Tongue (tissue), 2 donors: Measurements from ENCODE around the gene HIF1A. TPM values are rescaled to one million over a fixed set of nuclear protein-coding genes. Genes with fewer than 3 reads are reported as not detected.
A peak's percentile ranks its signal among the peaks of the same experiment; 100 is the strongest.
"Not testable (repeated sequence)": the region's sequence is repeated elsewhere in the genome, so short reads cannot be mapped to it uniquely, and the experiment has no call there.

Experiments used
- DNase-seq: peaks from one replicate; pipeline ENCODE4 v3.0.0-alpha.2; 2015
- total RNA-seq: library from RNA; depleted of rRNA; stranded (reverse); fragments of >200 nt; gene quantifications from one replicate; pipeline ENCODE4 v1.2.3, GENCODE V29; 2014

Gene HIF1A
- total RNA-seq, 1 donor from 2014 or later = 93.0 TPM

DNA sequence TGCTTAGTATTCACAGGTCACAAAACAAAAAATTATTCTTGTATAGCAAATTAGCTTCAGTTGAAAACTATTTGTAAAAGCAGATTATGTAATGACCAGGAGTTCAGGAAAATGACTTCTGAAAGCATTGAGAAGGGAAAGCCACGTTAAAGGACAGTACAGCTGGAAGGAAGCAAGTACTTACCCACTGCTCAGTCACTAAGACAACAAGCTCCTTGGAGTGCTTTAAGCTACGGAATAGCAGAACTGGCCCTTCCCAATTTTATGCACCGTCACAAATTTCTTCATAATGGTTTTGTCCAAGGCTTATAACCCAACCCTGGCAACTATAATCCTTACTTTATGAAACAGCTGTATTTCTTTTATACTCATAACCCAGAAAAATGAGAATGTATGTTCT is 54.0 kb downstream of the HIF1A start:
- DNase-seq = peak; percentile 11

DNA sequence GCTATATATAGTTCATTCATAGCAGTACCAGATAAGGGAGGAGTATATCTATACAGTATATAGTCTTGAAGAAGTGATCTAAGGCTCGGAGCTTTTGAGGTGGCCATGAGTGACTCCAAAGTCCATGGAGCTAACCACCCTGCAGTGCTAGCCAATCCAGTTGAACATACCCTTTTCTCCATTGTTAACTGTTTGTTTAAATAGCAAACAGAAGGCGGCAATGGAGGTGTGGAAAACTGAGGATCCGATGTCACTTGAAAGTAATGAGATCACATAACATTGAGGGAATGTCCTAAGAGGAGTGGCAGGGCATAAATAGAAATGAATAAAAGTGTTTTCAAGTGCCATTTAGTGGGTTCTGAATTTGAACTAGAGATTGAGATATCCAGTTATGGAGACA is 54.6 kb downstream of the HIF1A start:
- peak; percentile 38 for DNase-seq

DNA sequence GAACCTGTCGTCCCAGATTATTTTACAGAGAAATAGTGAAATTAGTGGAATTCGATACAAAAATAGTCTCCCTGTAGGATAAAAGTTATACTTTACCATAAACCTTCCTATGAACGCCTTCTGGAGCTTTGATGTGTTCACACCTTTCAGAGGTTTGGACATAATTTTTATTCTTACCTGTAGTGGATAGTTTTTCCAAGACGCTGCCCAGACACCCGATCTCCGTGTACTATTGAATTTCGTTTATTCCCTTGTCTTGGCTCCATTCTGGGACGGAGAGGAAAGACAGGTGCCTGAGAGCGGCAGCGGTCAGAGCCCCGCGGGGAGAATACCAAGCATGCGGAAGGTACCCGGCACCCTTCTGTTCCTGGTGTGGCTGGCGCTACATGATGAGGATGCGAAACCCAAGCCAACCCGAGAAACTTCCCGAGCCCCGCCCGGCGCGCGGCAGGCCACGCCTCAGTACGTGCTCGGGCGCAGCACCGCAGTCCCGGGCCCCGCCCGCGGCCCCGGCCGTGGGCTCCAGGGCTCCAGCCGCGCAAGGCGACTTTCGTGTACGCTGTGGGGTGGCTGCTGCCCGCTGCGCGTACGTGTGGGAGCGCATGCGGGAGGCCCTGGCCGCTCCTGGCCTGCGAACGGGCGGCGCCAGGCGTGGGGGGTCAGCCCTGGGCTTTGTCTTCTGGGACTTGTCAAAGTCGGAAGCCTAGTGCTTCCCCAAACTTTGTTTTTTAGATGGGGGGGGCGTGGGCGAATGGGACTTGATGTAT is 55.6 kb downstream of the HIF1A start:
- peak; percentile 89 for DNase-seq

DNA sequence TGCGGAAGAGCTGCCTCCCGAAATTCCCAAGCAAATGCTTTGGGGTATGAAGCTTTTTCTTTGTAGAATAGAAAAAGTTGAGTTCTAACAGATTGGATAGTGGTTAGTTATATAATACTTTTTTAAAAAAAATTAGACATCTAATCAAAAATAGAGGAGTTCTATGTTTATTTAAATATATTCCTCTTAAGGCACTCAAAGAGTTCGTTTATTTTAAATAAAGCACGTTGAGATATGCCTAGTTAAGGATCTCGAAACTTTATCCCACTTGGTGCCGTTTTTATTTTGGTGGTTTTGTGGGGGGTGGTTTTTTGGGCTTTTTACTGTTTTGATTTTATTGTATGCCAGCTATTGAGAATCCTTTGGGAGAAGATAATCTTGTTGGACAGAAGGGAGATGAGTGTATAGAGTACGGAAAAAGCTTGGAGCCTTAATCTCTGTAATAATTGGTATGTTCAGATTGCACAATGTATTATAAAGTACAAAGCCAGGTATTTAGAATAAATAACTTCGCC is 56.2 kb downstream of the HIF1A start:
- no peak for DNase-seq

DNA sequence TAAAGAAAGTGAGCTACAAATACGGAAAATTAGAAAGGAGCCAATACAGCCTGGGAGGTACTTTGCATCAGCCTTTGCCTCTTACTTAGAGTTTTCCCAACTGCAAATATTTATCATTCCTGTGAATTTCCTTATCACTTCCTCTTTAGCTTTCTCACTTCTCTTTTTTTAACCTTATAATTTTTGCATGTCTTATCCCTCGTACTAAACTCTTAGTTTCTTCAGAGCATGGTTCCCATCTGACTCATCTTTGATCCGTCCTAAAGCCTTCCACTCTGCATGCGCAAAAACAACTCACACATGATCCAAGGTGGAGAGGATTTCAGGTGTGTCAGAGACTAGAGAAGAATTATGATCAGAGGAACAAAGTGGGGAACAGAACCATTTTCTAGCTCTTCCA is 57.3 kb downstream of the HIF1A start:
- no peak for DNase-seq

DNA sequence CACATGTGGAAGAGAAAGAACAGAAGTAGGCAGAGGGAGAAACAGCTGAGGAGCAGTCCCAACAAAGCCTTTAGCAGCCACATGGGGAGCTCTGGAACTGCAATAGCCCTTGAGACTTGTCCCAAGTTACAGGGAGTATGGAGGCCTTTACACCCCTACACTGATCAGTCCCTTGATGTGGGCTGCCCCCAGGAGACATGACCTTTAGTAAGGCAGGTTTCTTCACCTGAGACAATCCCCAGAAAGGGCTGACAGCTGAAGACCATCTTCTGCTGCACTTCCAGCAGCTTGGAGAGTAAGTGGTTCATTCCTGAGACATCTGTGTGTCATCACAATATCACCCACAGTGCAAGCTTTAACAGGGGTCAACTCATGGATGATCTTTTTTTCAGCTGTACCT is 58.3 kb downstream of the HIF1A start:
- DNase-seq = no peak

DNA sequence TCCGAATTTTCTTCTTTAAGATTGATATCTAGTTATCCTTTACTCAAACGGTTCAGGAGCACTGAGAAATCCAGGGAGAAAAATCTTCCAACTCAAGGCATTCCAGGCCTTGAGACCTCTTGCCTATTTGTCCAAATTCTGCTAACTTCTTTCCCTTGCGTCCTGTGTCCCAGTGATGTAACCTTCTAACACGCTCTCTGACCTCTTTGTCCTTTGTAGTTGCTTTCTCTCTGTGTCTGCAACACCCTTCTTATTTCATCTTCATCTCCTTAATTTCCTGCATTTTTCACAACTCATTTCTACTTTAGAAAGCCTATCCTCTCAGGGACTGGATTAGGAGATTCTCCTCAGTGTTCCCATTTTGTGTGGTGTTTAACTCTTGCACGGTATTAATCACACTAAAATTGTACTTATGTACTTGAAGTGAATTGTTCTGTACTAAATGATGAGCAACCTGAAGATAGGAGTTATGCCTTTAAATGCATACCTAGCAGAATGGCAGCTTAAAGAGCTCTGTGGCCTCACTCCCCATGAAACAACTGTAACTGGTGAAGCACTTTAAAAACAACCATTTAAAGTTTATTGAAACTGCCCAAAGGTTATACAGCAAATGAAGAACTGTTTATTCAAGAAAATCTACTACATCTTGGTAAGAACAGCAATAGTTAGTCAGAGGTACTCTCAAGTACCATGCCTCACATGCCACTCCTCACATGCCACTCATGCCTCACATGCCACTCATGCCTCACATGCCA is 59.5 kb downstream of the HIF1A start:
- DNase-seq = no peak

DNA sequence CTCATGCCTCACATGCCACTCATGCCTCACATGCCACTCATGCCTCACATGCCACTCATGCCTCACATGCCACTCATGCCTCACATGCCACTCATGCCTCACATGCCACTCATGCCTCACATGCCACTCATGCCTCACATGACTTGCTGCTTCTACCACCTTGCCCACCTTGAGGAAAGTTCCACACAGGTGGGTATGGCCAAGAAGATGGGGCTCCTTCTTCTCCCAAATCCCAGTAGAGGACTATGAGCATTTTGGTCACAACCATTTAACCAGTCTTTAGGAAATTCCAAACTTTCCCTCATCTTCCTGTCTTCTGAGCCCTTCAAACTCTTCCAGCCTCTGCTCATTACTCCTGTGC is 60.0 kb downstream of the HIF1A start:
- not testable (repeated sequence) for DNase-seq

DNA sequence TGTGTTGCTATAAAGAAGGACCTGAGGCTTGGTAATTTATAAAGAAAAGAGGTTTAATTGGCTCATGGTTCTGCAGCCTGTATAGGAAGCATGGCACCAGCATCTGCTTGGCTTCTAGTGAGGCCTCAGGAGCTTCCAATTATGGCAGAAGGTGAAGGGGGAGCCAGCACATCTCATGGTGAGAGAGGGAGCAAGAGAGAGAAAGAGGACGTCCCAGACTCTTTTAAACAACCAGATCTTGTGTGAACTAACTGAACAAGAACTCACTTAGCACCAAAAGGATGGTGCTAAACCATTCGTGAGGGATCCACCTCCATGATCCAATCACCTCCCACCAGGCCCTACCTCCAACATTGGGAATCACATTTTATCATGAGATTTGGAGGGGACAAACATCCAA is 60.8 kb downstream of the HIF1A start:
- no peak for DNase-seq

DNA sequence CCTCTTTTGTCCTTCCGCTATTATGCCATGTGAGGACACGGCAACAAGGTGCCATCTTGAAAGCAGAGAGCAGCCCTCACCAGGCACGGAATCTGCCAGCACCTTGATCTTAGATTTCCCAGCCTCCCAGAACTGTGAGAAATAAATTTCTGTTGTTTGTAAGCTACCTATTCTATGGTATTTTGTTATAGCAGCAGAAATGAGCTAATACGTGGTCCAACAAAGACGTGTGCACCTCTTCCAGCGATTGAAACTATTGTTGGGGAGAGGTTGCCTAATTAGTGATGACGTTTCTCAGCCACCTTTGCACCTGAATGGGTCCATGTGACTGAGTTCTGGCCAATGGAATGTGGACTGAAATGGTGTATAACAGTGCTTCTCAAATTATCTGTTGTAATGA is 64.6 kb downstream of the HIF1A start:
- DNase-seq = no peak

DNA sequence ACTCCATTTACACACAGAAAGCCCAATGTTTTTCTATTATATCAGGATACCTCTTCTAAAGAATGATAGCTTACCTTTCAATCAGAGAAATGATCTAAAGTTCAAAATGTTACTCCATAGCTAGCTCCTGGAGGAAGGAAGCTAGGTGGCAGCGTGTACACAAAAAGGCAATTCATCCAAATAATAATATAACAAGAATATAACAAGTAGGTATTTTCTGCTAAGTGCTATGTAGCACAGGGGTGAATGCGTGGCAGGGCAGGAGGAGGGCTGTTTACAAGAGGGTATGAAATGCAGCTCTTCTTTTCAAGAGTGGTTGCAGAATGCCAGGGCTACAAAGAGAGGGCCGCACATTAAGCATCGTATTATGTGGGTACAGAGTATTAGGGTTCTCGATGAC is 66.2 kb downstream of the HIF1A start:
- DNase-seq = no peak

DNA sequence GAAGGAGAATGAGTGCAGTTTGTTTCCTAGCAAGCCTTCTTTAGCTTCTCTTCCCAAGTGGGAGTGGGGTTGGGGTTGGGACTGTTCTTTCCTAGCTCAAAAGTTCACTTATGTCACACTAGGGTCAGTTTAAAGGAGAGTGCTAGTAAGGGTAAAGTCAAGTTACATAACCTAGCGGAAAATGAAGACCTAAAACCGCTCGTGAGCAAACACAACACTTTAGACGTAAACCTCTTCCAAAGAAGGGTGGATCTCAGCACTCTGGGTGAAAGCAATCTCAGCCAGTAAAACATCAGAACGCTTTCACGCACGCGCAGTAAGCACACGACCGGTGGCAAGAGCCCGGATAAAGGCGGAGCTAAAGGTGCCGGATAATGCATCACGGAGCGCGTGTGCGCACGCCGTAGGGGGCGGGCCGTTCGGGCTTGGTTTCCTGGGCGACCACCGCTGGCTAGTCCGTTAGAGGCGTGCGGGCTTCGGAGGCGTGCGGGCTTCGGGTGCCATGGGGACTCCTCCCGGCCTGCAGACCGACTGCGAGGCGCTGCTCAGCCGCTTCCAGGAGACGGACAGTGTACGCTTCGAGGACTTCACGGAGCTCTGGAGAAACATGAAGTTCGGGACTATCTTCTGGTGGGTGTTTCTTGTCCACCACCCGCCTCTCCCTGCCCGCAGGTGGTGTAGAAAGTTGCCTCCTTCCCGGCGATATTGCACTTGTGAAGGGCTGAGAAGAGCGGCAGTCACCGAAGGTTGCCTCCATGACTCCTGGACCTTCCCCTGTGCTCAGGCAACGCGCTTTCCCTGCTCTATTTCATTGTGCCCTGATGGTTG is 66.9 kb downstream of the HIF1A start, which contains the start of gene SNAPC1:
SNAPC1 (plus strand) TSS at position 462 of the 828 bp plus-strand sequence; CDS start at position 503, 41 bp downstream.
- DNase-seq = peak; percentile 100

DNA sequence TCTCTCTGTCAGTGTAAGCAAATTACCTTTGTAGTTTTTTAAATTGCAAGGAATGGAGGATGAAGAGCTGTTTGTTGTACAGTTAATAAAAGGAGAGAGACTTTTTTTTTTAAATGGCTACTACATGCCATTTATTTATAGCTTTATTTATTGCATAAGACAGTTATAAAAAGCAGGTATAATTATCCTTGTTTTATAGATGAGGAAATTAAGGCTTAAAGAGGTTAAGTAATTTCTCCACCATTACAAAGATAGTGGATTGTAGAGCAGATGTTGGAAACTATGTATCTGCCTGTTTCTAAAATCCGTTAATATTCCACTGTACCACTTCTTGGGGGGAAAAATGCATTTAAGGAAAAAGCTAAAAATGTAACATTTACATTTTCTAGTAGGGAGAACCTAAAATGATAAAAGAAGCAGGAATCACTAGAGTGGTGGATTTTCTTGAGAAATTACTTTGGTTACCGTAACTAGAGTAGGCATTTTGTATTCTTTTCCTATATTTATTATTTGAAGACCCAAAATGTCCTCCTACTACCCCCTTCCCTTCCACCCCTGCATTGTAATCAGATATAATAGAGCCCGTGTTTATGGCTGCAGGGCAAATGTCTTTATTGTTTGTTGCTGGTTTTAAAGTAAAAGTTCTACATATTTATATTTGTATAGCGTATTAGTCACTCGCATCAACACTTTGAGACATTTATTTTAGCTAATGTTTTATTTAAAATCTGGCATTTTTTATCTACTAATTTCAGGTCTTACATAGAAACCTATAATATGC is 69.2 kb downstream of the HIF1A start:
- DNase-seq = no peak

DNA sequence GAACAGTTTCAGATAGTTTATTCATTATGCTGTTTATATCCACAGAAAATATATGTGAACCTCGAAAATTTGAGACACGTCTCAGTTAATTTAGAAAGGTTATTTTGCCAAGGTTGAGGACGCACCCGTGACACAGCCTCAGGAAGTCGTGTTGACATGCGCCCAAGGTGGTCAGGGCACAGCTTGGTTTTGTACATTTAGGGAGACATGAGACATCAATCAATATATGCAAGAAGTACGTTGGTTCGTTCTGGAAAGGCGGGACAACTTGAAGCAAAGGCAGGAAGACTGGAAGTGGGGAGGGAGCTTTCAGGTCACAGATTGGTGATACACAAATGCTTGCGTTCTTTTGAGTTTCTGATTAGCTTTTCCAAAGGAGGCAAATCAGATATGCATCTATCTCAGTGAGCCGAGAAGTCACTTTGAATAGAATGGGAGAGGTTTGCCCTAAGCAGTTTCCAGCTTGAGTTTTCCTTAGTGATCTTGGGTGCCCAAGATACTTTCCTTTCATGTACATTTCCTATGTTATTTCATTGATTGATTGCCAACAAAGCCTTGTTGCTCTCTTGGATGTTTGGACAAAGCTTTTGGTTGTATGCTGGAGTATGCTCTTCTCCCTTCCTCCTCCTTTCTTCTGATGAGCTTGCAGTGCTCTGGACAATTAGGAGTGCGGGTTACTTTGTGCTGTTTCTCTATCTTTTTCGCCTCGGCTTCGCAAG is 70.1 kb downstream of the HIF1A start:
- no peak for DNase-seq

DNA sequence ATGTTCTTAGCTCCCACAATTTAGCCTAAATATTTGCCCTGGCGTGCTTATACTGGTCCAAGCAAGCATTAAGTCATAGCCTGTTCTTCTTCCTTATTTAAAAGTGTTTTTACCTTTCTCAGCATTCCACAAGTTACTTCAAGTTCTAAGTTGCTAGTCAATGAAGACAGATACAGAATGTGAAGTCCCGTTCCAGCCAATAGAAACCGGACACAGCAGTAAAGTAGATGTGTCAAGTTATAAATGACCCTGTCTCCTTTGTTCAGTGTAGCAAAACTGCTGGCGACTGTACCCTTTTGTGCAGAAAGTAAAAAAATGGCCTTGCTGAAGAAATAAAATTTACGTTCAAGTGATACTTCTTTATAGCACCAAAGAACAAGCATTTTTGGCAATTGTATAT is 70.8 kb downstream of the HIF1A start:
- DNase-seq = peak; percentile 5

DNA sequence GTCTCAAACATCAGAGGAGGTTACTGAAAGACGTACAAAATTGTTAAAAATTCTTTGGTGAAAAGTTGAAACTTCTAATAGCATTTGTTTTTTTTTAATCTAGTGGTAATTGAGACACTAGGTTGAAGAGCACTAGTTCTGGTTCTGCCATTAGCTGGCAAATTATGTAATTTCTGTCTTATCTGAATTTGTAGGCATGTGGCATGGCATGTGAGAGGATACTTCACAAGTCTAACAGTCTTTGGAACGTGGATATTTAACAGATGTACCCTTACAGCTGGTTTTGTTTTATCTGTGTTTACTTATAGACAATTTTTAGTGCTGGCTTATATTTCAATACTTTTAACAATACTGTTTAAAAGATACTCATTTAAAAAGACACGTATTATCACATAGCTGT is 72.9 kb downstream of the HIF1A start:
- DNase-seq = no peak

DNA sequence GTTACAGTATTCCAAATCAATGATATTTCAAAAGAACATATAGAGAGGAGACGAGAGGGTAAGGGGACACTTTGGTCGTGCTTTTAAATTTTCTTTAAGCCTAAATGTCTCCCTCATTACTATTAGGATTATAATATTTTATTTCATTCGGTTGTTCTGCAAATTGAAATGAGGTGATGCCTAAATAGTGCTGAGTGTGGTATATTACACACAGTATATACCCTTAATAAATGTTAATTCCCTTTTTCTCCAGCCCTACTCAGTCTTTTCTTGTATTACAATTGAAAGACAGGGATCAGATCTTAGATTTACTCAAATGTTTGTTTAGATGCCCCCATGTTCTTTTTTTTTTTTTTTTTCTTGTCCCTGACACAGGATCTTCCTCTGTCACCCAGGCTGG is 74.6 kb downstream of the HIF1A start:
- no peak for DNase-seq

DNA sequence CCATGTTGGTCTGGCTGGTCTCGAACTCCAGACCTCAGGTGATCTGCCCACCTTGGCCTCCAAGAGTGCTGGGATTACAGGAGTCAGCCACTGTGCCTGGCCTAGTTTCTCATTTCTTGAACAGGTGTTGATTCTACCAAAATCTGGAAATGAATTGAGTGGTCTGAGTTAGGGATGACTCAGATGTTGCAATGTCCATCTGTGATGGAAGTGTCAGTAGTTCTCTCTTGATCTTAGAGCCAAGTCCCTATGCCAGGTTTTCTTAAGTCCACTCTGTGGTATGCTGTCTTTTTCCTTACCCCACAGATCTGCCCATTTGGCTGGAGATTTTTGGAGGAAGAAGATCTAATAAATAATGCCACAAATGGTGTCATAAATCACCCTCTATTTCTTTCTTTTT is 79.5 kb downstream of the HIF1A start:
- DNase-seq = no peak

DNA sequence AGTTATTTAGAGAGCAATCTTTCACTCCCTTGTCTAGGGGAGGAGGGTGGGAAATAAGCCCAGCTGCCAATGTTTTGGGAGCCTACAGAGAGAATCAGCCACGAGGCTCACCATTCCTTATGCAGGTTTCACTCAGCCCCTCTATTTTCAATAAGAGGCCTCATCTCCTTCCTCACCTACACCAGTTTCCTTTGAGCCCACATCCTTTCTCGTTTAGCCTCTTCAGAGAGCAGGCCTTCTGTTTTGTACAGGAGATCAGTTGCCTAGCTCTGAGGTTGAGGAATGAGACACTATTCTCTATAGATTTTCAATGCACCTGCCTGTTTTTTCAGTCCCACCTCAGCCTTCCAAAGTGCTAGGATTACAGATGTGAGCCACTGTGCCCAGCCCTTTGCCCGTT is 84.8 kb downstream of the HIF1A start:
- DNase-seq = no peak

DNA sequence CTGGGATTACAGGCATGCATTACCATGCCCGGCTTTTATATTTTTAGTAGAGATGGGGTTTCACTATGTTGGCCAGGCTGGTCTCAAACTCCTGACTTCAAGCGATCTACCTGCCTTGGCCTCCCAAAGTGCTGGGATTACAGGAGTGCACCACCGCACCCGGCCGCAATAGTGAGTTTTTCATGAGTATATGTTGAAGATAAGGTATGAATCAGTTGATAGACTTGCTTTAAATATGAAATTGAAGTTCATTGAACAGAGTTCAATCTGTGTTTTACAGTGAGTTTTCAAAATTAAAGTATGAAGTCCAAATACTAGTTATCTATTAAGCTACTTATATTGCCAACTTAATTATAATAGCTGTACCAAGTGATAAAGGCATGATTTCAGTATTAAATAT is 102.0 kb downstream of the HIF1A start:
- DNase-seq = no peak
